HG02970 (cell line): ENCODE measurements around the gene OSBPL6.
"Not testable (repeated sequence)": the region's sequence is repeated elsewhere in the genome, so short reads cannot be mapped to it uniquely, and the experiment has no call there.

Experiments used
- ATAC-seq: cut with Tn5 transposase; IDR thresholded peaks from one replicate; pipeline ENCODE4 v1.9.1; 2021; ENCODE audit warnings: mild to moderate bottlenecking, moderate library complexity, moderate number of reproducible peaks; ENCODE audit not compliant: unreplicated experiment, low FRiP score

OSBPL6 gene

DNA sequence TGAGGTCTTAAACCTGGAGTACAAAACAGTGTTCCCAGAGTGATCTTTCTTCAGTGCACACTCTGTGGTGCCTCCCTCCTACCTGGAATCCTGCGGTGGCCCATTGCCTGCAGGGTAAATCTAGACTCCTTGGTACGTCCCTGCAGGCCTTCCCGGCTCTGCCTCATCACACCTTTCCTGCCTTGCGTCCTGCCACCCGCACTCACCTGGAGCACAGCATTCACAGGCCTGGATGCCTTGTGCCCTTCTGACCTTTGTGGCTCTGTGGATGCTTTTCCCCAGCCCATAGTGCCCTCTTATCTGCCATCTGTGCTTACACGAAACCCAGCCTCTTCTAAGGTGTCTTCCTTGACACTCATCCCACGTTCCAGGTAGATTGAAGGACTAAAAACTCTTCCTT, 194.0 kb downstream of the OSBPL6 start:
- no peak for ATAC-seq

DNA sequence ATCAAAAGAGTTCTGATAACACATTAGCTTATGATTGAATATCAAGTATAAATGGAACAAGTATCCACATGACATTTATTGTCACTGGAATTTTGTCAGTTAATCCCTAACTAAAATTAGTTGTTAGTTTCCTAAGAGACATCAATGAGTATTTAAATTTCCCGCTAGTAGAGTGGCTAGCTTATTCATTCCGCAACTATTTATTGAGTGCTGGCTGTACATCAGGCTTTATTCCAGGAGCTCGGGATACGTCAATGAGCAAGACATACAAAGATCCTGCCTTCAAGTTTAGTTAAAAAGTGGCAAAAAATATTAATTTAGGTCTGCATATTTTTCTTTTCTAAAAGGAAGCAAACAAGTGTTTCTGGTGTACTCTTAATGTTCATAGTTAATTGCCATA, 197.4 kb downstream of the OSBPL6 start:
- ATAC-seq, result no peak

DNA sequence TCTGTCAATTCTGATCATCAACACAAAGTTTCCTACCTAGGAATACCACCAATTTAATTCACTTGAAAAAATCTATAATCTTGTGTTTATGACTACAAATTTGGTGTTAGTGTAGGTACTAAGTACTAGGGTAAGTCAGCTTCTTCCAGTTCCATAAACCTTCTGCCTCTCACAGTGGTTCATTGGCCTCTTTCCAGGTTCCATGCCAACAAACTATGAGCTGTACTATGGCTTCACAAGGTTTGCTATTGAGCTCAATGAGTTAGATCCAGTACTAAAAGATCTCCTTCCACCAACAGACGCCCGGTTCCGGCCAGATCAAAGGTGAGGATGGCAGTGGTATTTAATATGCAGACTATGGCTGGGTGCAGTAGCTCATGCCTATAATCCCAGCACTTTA, 197.9 kb downstream of the OSBPL6 start:
- no peak for ATAC-seq

DNA sequence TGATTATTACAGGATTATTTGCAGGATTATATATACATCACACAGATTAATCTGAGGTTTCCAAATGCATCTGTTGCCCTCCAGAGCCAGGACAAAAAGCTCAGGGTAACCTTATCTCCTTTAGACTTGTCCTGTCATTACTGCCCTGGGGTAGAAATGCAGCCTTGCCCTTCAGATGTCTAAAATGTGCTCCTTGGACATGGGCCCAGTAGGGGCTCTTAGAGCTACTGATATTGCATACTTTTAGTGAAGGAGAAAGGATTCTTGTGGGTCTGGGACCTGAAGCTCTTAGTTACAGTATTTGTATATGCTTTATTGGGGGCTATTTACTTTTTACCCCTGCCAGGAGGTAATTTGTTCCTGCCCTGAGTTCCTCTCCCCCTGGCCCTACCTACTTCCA, 200.5 kb downstream of the OSBPL6 start:
- ATAC-seq, result no peak

DNA sequence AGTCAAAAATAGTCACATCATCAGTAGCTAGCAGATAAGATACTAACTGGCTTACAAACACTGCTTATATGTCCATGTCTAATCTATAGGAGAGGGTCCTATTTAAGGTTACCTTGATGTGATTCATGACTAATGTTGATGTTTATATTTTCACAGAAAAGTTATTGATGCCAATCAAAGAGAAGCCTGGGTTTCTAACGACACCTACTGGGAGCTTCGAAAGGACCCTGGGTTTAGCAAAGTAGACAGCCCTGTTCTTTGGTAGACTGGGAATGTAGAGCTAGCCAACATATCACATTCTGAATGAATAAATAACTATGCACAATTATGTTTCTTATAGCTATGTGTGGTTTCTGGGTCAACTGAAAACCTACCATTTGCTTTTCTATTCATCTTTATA, 201.0 kb downstream of the OSBPL6 start:
- no peak for ATAC-seq

DNA sequence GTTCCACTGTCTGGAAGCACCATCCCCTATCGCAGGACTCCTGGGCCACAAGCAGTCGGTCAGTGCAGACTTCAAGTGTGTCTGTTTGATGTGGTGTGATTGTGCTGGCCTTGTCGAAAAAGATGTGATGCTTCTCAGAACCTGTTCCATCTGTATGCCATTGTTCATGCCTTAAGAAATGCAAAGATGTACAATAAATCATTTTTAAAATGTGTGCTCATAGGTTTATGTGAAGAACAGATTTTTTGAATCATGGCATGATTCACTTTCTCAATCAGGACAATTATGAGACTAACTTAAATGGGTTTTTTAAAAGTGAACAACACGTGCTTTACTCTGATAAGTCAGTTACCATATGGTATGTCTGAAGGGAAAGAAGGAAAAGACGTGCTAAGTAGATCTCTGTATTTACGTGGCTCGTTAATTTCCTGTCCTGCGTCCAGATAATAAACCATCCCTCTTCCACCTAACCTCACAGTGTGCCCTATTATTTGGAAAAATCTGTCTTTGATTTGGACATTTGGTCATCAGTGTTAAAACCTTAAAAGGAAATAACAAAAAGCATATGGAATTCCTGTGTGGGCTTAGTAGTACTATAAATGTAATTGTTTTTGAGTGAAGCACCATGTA, 201.7 kb downstream of the OSBPL6 start:
- no peak for ATAC-seq

DNA sequence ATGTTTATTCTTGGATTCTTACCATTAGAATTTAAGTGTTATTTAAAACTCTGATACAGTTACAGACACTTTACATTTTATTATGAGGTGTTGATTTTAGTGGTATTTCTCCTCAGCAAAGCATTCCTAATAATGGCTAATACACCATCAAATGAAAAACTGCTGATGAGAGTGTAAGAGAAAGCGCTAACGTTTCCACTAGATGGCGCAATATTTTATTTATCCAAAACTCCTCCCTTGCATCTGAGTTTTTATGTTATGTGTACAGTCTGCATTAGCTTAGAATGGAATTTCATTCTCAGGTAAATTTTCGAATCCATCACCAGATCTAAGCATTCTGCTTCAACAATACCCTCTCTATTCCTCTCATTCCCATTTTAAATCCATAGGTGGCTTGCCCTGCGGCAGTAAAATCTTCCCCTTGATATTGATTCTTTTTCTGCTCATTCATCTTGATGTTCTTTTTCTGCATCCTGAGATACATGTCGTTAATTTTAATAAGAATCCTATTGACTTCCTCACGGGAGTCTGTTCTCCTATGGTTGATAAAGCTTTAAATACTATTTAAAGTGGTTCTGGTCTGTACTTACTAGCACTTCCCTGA, 202.8 kb downstream of the OSBPL6 start:
- no peak for ATAC-seq

DNA sequence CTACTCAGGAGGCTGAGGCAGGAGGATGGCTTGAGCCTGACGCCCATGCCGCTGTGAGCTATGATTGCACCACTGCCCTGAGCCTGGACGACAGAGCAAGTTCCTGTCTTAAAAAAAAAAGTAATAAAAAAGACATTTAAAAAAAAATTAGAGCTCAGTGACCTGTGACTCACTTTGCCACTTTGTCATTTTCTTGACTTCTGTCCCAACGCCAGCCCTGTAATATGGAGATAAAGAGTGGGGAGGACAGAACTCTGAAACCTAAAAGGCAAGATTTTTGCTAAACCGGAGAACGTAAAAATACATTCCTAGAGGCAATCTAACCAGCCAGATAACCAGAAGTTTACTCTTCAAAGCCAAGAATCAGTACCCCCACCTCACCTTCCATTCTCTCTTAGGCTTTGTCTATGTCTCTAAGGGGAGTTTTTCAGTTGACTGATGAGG, 207.7 kb downstream of the OSBPL6 start:
- ATAC-seq, result no peak

DNA sequence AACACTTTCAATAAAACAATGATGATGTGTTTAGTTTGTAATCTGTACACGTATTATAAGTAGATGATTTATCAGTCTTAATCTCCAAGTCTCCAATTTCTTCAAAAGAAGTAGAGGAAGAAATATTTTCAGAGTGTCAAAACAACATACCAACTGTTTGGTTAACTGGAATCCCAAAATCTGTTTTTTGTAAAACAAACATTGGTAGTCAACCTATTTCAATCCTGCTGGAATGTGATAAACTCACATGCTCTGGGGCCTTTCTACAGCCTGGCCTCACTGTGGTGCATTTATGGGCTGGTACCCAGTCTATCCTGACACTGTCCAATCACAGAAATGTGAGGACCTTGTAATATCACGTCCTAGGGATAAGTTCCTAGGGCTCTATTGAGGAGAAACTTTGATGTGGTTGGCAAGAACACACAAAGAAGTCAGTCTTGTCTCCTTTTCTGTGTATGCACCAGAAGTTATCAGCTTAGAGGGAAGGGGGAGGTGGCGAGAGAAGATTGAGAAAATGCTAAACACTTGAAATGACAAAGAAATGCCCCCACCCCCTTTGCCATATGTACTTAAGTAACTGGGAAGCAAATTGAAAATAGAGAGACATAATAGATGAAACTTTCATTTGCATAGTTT, 209.5 kb downstream of the OSBPL6 start:
- peak; percentile 31 for ATAC-seq

DNA sequence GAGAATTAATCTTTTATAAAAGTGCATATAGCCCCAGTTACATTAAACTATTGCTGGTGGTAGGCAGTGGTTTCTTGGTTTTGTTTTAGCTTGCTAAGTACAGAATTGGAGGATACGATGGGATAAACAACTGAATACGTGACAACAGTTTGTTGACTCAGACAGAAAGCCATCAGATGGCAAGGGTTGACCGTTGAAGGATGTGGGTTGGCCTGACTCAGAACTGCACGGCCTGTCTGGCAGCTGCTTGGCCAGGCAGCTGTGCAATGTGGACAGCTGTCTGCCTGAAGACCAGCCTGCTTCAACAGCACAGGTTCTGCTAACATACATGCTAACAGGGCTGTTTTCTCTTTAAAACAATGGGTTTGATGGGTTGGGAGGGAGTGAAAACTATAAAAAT, 210.1 kb downstream of the OSBPL6 start:
- ATAC-seq, result peak; percentile 99

DNA sequence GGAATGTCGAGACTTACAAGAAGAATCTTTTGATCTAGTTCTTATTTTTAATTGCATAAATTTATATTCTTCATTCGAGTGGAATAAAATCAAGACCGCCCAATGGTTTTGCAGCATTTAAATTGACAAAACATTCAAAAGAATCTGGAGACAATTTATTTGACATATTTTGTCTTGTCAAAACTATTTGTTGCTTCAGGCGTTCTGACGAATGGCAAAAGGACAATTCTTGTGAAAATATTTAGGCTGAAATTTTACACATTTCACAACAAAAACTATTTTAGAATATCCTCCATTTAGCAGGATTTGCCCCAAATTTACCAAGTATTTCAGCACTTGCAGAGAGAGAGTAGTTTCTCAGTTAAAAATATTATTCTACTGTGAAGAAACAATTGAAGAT, 214.9 kb downstream of the OSBPL6 start:
- ATAC-seq, result no peak

DNA sequence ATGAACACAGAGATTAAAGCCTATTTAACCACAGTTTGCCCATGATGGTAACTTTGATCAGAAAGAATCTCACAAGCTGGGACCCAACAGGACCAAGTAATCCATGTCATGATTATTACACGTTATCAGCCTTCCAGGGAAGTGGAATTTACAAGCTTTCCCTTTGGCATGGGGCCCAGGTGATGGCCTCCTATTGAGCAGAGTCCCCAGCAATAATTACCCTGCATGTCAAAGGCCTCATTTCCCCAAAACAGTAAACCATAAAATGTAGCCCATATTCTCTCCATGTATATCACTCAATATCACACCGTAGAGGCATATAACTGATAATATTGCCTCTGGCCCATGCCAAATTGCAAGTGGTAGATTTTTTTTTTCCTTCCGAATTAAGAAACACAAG, 217.7 kb downstream of the OSBPL6 start:
- no peak for ATAC-seq

DNA sequence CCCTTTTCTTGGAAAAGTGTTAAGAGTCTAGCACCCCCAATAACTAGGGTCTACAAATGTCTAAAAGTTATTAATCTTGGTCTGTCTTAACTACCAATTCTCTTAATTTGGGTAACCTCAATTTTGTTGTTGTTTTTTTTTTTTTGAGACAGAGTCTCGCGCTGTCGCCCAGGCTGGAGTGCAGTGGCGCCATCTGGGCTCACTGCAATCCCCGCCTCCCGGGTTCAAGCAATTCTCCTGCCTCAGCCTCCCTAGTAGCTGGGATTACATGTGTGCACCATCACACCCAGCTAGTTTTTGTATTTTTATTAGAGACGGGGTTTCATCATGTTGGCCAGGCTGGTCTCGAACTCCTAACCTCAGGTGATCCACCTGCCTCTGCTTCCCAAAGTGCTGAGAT, 218.1 kb downstream of the OSBPL6 start:
- not testable (repeated sequence) for ATAC-seq

DNA sequence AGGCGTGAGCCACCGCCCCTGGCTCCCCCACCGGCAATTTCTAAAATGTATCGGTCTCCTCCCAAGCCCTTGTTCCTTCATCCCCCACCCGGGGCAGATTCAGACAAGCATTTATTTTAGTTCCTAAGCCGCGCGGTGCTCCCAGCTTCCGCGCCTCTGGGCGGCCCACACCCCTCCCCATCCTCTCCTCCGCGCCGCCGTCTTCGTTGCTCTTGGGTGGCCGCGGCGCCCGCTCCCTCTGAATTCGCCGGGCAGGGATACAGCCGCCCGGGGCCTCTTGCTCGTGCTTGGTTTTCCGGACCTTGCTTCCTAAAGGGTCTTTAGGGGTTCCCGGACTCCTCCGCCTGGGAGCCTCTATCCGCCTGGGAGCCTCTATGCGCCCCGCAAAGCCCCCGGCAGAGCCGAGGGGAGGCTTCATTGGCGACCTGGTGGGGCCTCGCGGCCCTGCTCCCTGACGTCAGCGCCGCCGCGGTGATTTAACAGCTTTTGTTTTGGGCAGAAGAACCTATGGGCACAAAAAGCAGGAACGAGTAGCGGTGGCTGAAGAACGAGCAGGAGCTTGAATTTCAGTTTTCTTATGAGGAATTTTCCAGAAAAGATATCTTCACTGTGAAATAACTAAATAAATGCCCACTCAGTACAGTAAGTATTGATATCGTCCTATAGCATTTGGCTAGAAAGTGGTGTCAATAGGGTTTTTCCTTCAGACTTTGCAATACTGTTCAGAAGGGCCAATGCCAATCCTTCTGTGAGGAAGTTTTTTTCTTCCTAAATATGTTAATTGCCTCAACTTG, 219.4 kb downstream of the OSBPL6 start:
- peak; percentile 63 for ATAC-seq

DNA sequence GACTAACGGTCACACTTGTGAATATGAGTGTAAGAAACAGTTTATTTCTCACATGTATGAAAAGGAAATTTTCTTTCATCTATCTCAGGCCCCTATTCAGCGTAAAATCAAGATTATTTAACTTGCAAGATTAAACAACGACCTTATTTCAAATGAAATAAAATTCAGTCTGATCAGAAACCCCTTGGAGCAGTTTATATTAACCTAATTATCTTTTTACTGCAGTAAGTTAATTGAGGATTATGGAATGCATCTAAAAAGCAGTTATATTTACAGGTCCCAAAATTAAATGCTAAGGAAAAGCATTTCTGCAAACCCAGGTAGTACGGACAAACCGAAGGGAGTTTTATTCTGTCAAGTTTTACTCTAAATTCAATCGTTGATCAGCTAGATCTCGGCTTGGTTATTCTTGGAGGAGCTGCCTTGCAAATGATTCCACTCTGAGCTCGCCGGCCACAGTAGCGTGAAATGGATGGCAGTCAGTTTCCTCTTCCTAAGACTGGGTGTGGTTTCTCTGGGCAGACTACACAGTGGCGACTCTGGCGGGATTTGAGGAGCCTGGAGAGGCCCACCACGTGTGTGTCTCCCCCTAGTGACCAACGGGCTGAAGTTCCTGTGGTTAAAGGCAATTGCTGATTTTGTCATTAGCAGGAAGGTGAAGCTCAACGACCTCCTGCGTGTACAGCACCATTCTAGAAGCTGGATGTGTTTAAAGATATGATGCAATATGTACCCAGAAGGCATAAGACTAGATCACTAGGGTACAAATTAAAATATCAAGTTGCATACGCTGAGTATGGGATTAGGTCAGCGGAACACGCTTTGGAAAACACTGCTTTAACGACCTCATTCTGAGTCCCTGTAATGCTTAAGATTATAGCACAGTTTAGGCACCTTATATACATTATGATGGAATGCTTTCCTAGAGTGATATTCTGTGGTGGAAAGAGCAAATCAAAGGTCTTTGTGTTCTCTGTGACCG, 220.2 kb downstream of the OSBPL6 start:
- peak; percentile 79 for ATAC-seq

DNA sequence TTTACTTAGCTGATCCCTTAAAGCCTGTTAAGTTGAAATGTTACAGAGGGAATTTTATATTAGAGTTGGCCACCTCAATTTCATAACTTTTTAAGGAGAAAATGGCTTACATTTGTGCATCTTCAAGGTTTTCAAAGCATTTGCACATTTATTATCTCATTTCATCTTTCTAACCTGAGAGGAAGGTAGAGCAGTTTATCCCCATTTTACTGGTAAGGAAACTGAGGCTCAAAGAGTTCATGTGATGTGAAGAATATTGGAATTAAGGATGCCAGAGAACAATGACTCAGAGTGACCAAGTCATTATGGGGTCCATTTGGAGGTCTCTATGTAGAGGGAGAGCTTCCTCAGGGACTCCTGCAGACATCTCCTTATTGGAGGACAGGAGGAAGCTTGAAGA, 221.7 kb downstream of the OSBPL6 start:
- no peak for ATAC-seq

DNA sequence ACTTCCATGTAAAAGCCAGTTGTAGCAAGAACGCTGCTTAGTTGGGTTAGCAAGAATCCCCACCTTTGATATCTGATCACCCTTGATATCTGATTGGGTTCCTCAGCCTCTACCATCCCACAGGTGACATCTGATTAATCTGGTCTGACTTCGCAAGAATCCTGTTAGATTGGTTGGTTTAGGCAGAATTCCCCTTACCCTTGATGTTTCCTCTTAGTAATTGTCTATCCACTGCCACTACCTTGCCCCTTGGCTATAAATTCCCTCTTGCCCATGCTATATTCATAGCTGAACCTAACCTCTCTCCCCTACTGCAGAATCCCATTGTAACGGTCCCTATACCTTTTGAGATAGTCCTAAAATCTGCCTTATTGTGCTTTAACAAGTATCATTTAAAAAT, 223.6 kb downstream of the OSBPL6 start:
- no peak for ATAC-seq

DNA sequence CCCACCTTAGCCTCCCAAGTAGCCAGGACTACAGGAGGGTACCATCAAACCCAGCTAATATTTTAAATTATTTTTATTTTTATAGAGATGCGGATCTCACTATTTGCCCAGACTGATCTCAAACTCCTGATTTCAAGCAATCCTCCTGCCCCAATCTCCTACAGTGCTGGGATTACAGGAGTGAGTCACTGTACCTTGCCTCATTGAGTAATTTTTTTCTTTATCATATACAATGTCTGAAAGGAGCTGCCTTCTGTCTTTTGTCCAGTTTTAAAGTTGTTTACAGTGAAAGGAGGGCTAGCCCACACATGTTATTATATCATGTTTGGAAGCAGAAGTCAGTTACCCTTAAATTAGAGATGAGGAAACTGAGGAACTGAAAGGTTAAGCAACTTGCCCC, 224.1 kb downstream of the OSBPL6 start:
- ATAC-seq, result no peak

DNA sequence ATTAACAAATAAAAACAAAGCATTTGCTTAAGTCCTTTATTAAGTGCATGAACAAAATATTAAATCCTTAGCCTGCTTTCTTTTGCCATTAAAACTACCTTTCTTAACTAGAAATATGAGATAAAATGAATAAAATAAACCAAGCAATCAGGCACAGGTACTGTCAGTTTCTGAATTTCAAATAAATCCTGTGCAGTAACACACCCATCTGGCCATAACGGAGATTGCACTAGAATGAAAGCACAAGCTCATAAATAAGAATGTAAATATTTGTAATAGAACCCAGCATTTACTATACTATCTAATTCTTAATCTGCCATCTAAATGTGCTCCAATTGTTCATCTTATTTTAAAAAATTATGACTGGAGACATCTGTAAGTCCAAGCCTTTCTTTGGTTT, 224.8 kb downstream of the OSBPL6 start:
- ATAC-seq, result no peak

DNA sequence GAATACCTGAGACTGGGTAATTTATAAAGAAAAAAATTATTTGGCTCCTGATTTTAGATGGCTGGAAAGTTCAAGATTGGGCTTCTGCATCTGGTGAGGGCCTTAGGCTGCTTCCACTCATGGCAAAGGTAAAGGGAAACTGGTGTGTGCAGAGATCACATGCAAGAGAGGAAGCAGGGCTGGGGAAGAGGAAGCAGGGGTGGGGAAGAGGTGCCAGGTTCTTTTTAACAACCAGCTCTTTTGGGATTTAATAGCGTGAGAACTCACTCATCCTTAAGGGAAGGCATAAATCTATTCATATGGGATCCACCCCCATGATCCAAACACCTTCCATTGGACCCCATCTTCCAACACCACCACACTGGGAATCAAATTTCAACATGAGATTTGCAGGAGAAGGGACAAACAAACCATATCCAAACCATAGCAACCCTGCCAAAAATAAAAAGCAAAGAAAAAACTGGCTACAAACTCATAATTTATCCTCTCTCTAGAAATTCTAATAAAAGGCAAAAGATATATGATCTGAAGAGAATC, 226.2 kb downstream of the OSBPL6 start:
- ATAC-seq, result no peak
